SJCRH30 (cell line): ENCODE results near the gene FRG1. TPM values are rescaled to one million over a fixed set of nuclear protein-coding genes. Genes with fewer than 3 reads are reported as not detected.
"Not testable (repeated sequence)": the region's sequence is repeated elsewhere in the genome, so short reads cannot be mapped to it uniquely, and the experiment has no call there.

Experiments
- DNase-seq, 2 experiments: peaks; one replicate each; pipeline ENCODE4 v3.0.0-alpha.2; 2015 to 2020
- H3K27ac ChIP-seq: fragments of 250-450 bp; sonication (Bioruptor Pico); 2 replicates; pipeline ENCODE4 v1.5.1; 2020; ENCODE audit warnings: mild to moderate bottlenecking, moderate library complexity
- H3K27me3 ChIP-seq: fragments of 250-450 bp; sonication (Bioruptor Pico); 2 replicates; pipeline ENCODE4 v1.5.1; 2020; ENCODE audit warnings: mild to moderate bottlenecking, moderate library complexity
- H3K36me3 ChIP-seq: fragments of 250-450 bp; sonication (Bioruptor Pico); 2 replicates; pipeline ENCODE4 v1.5.1; 2020; ENCODE audit warnings: mild to moderate bottlenecking, moderate library complexity
- H3K4me1 ChIP-seq: fragments of 250-450 bp; sonication (Bioruptor Pico); 2 replicates; pipeline ENCODE4 v1.5.1; 2020; ENCODE audit warnings: mild to moderate bottlenecking, moderate library complexity
- H3K4me3 ChIP-seq: fragments of 250-450 bp; sonication (Bioruptor Pico); 2 replicates; pipeline ENCODE4 v1.5.1; 2020; ENCODE audit warnings: mild to moderate bottlenecking, moderate library complexity
- H3K9me3 ChIP-seq: fragments of 250-450 bp; sonication (Bioruptor Pico); replicated peaks from 2 replicates; pipeline ENCODE4 v1.5.1; 2020; ENCODE audit warnings: mild to moderate bottlenecking, moderate library complexity
- total RNA-seq: library from RNA; depleted of rRNA; stranded (reverse); fragments of >200 nt; shearing (Covaris generic); gene quantifications from 2 replicates; pipeline ENCODE4 v1.2.3, GENCODE V29; 2014; rRNA removed

FRG1 gene
- total RNA-seq, 1 experiment from 2014 or later = 33.8 TPM

DNA sequence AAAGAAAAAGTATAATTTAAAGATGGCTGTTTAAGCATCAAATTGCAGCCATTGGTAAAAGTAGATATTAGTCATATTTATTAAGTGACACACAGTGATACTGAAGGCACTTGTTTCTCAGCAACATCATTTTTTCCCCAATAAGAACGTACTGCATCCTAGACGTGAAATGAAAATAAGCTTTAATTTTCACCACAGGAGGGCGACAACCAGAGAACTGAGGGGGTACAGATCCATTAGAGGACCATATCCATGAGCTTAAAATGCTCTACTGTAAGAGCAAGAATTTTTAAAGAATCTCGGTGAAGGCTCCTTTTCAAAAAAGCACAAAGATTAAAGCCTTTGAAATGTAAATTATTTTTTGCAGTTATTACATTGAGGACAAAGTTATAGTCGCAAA, 33.4 kb downstream of the FRG1 start:
- no peaks in the 10 kb centered on the region for H3K27me3 ChIP-seq
- H3K9me3 ChIP-seq = no peaks in the 10 kb centered on the region
- H3K27ac ChIP-seq = no peak overlapping the region
- peak in 1 of 2 experiments; percentile 36 for DNase-seq
- H3K4me1 ChIP-seq = no peaks in the 10 kb centered on the region
- no peak overlapping the region for H3K4me3 ChIP-seq
- no peaks in the 10 kb centered on the region for H3K36me3 ChIP-seq

DNA sequence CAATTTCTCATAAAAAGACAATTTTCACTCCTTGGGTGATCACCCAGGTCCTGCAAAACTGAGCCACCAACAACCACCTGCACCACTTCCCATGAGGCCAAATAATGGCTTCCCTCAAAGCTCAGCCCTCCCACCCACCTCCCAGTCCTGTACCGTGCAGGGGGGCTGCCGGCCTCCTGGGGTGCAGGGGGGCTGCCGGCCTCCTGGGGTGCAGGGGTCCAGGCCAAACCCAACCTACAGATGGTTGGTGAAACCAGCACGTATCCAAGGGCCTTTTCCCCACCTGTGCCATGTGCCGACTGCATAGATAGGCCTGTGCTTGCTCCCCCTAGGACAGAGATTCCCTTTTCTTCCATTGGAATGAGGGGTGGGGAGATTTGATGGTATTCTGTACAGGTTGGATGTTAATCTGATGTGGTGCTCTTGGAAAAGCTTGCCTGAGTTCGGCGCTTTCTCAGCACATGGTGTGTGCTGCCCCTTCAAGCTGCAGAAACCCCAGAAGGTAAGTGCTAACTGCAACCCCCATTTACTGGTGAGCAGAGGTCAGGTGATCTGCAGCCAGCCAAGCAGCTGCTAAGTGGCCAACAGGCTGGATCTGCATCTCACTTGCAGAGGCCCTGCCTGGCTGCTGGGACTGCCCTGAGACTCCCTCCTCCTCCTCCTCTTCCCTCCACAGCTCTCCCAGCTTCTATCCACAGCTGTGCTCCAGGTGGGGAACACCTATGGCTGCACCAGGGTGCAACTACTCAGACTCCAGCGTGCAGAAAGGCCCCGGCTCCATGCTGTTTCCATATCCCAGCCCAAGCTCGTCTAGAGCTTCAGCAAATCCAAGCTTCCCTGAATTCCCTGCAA, 38.8 kb downstream of the FRG1 start:
- Histone ChIP-seq H3K4me3 (no peak overlapping the region), H3K27ac (no peak overlapping the region), H3K36me3 (no peaks in the 10 kb centered on the region), H3K27me3 (no peaks in the 10 kb centered on the region), H3K9me3 (no peaks in the 10 kb centered on the region), H3K4me1 (no peaks in the 10 kb centered on the region)
- no peak for DNase-seq

- H3K4me1 ChIP-seq, H3K27me3 ChIP-seq, H3K4me3 ChIP-seq, DNase-seq, H3K27ac ChIP-seq, H3K36me3 ChIP-seq, H3K9me3 ChIP-seq: not testable (repeated sequence)
Measured at GRCh38 chr4:189980292-189980691, 39.6 kb downstream of the FRG1 start.

GRCh38 chr4:189981970-189982369, 41.3 kb downstream of the FRG1 start:
- no peaks in the 10 kb centered on the region for H3K27me3 ChIP-seq
- H3K9me3 ChIP-seq = no peaks in the 10 kb centered on the region
- no peak overlapping the region for H3K27ac ChIP-seq
- no peak for DNase-seq
- no peaks in the 10 kb centered on the region for H3K36me3 ChIP-seq
- no peak overlapping the region for H3K4me3 ChIP-seq
- no peaks in the 10 kb centered on the region for H3K4me1 ChIP-seq

DNA sequence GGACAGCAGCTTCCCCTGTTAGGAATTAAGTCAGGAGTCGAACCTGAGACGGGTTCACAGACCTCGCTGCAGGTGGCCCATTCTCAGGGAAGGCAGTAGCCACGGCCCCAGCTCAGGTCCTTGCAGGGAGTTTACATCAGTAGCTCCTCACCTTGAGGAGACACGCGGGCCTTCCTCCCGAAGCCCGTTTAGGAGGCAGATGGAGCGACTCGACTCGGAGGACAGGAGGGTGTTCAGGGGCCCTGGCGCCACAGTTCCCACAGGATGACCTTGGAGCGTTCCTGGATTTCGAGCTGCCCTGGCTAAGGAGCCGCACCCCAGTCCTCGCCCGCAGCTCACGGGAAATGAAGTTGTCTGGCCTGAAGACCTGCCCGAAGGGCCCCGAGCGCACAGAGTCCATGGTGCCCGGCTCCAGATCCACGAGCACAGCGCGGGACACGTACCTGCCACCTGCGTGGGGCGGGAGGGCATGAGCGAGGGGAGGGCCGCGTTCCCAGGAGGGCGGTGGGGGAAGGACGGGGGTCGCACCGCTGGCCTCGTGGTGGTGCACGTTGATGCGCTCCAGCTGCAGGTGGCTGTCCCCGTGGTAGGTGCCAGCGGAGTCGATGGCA, 43.3 kb downstream of the FRG1 start:
- not testable (repeated sequence) for H3K4me1 ChIP-seq, H3K27me3 ChIP-seq, H3K36me3 ChIP-seq, H3K27ac ChIP-seq, H3K9me3 ChIP-seq, DNase-seq, H3K4me3 ChIP-seq

DNA sequence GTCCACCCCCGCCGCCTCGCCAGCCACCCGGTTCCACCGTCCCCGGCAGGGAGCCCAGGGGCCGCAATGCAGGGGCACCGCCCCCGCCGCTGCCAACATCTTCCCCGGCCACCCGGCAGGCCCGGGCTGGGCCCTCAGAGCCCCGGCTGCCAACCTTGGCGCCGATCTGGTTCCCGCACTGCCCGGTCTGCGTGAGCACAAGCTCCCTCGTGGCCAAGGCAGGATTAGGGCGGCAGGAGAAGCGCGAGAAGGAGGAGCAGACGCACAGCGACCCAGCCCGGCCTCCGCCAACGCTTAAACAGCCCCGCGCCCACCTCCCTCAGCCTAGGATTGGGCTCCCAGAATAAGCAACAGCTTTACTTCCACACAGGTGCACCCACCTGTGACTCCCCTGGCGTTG, 44.0 kb downstream of the FRG1 start:
- not testable (repeated sequence) for H3K36me3 ChIP-seq, DNase-seq, H3K9me3 ChIP-seq, H3K27me3 ChIP-seq, H3K4me3 ChIP-seq, H3K4me1 ChIP-seq, H3K27ac ChIP-seq

DNA sequence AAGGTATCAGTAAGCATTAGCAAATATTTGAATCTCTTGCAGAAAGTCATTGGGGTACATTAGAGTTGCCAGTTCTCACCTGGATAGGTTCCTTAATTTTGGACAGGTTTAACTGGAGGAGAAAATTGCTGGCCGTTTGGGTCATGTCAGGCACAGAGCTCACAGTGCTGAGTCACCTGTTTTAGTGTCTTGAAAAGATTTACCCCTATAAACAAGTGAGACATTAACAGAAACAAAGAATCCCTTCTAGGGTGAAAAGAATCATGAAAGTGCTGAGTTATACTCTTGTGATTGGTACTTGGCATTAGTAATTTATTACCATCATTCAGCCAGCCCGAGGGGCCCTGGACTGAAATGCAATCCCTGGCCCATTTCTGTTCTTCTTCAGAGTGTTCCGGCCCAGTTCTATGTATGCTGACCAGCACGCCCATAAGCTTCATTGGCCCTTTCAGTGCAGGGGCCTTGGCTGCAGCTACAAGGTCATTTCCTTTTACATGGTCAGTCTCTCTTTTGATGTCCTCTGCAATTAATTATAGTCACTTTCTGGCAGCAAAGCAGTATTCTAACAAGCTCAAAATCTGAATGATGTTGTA, 45.1 kb downstream of the FRG1 start:
- H3K4me3 ChIP-seq, H3K27ac ChIP-seq, DNase-seq, H3K36me3 ChIP-seq, H3K27me3 ChIP-seq, H3K9me3 ChIP-seq, H3K4me1 ChIP-seq: not testable (repeated sequence)

GRCh38 chr4:189988877-189989431, 48.3 kb downstream of the FRG1 start:
- Histone ChIP-seq H3K27ac (no peak overlapping the region), H3K36me3 (no peaks in the 10 kb centered on the region), H3K27me3 (no peaks in the 10 kb centered on the region), H3K4me3 (no peak overlapping the region), H3K9me3 (no peaks in the 10 kb centered on the region), H3K4me1 (no peaks in the 10 kb centered on the region)
- DNase-seq = no peak

GRCh38 chr4:189989941-189990340, 49.3 kb downstream of the FRG1 start:
- H3K9me3 ChIP-seq, H3K27me3 ChIP-seq, H3K4me3 ChIP-seq, H3K4me1 ChIP-seq, H3K27ac ChIP-seq, H3K36me3 ChIP-seq, DNase-seq: not testable (repeated sequence)

Other genes starting within 250 kb of the FRG1 start
- gene FRG2, start 86.4 kb downstream of the FRG1 start, total RNA-seq = 0.53 and 0.66 TPM in 2 replicates
- not detected in 2 replicates for gene DBET, start 123.6 kb downstream of the FRG1 start, total RNA-seq
- gene DUX4, start 232.9 kb downstream of the FRG1 start, total RNA-seq = not detected in 2 replicates